Fibroblast of gingiva (primary cell): ENCODE data around the gene DCP1B.

ENCODE experiments used
- DNase-seq: peaks from one replicate; pipeline ENCODE4 v3.0.0-alpha.2; 2011; ENCODE audit warnings: low read depth

DCP1B gene

DNA sequence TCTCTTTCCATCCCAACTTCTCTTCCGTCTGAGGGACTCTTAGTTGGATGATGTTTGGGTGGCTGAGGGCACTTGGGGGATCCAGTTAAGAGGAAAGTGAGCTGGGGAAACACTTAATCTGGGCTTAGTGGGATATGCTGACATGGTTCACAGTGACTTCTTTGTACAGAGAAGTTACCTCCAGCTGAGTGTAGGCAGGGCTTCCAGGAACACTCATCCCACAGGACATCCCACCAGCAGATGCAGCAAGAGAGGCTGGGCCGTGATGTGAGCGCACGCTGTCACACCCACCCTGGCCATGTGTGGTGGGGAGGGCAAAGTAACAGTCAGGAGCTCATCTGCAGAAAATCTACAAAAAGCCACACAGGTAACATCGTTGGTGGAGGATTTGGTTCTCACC is 85.0 kb downstream of the DCP1B start:
- DNase-seq: no peak

- DNase-seq: no peak
These were observed 85.4 kb downstream of the DCP1B start for GRCh38 chr12:1918884-1919236.

GRCh38 chr12:1918081-1918883 is 86.0 kb downstream of the DCP1B start, which contains the start of gene CACNA2D4:
Gene CACNA2D4 (minus strand): TSS chr12:1918652. CDS start chr12:1918473, 179 bp downstream.
- DNase-seq: no peak

DNA sequence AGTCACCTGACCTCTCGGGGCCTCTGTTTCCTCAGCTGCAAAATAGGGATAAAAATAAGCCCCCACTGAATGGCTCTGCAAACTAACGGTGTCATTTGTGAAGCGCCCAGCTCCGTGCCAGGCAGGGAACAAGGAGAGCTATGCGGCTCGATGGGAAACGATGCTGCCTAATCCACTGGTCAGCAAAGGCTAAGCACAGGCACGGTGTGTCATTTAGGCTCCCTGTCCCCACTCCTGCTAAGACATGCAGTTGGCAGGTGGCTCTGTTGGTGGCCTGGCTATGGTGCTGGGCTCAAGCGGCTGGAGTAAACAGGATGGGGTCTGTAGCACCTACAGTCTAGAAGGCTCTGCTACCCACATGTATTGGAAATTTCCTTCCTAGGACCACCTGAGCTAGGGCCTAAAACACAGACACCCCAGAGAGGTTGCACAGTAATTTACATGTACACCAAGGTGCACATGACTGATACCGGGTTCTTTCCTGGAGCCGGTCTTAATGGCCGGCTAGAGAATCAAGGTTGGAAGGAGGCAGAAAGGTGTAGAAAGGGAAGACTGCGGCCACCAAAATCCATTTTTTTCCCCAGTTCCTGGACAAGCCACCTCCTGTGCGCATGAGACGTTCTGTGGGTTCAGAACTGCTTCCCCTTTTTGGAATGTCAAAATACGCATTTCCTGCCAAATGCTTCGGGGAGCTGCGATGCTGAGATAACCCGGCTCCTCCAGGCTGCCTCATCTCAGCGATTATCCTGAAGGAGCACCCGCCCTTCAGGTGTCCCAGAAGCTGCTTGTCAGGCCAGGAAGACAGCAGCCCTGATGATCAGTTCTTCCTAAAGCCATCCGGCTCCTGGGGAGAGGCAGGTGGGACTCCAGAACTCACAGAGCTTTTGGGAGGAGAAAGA is 86.8 kb downstream of the DCP1B start:
- DNase-seq: no peak

- DNase-seq: no peak
These were observed 87.7 kb downstream of the DCP1B start for GRCh38 chr12:1916371-1917171.

- no peak for DNase-seq
These were observed 88.9 kb downstream of the DCP1B start for GRCh38 chr12:1915082-1915968.

DNA sequence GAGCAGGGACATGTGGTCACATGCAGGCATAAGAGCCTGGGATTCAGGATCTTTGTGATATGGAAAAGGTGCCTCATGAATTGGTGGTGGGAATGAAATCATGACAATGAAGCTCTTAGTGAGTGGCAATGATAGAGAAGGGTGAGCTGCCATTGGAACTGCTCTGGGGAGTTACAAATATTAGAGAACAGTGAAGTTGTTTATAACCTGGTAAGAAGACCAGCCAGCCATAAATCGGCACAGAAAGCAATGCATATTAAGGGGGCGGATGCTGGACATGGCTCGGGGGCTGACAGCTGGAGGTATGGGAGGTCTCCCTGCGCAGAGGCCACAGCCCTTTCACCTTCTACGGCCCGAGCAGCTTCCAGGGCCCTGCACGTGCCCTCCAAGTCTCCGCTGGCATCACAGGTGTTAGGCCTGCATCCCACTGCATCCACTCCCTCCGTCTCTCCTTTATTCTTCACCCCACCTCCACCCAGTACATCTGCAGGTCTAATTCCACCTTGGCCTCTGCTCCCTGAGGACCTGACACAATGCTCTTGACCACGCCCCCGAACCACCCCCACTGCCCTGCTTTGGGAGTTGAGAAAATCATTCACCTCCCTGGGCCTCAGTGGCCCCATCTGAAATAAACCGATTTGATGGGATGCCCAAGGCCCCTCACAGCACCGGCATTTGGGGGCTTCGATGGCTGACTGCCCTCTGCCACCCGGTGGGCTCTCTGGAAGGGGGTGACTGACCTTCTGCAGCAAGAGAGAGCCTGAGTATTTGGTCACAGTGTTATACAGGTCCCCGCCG is 89.9 kb downstream of the DCP1B start:
- no peak for DNase-seq

DNA sequence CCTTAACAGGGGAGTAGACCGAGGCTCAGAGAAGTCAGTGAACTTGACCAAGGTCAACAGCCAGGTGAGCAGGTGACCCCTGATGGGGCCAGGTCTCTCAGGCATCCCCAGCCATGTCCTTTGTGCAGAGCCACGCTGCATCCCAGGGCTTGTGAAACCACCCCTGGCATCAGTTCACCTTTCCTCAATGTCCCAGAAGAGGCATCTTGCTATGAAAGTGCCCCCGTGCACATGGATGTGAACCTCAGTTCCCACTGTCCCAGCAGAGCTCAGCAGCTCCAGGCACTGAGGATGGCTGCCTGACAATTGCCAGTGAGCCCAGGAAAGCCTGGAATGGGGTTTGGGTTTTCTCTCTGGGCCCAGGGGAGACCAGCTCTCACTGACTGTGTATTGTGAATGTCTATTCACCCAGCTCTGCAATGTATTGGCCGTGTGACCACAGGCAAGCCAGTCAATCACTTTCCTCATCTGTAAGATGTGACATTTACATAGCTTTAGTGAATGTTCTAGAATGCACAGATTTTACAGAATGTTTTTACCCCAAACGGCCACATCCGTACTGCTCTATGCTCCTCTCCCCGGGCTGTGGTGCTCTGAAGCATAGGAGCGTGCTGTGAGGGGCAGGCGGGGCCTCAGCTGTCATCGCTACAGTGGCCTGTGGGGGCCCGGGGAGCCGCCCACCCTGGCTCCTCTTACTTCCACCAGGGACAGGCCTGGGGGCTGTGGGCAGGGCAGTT is 90.7 kb downstream of the DCP1B start:
- DNase-seq: no peak

- no peak for DNase-seq
These were observed 91.5 kb downstream of the DCP1B start for GRCh38 chr12:1912580-1913376.

DNA sequence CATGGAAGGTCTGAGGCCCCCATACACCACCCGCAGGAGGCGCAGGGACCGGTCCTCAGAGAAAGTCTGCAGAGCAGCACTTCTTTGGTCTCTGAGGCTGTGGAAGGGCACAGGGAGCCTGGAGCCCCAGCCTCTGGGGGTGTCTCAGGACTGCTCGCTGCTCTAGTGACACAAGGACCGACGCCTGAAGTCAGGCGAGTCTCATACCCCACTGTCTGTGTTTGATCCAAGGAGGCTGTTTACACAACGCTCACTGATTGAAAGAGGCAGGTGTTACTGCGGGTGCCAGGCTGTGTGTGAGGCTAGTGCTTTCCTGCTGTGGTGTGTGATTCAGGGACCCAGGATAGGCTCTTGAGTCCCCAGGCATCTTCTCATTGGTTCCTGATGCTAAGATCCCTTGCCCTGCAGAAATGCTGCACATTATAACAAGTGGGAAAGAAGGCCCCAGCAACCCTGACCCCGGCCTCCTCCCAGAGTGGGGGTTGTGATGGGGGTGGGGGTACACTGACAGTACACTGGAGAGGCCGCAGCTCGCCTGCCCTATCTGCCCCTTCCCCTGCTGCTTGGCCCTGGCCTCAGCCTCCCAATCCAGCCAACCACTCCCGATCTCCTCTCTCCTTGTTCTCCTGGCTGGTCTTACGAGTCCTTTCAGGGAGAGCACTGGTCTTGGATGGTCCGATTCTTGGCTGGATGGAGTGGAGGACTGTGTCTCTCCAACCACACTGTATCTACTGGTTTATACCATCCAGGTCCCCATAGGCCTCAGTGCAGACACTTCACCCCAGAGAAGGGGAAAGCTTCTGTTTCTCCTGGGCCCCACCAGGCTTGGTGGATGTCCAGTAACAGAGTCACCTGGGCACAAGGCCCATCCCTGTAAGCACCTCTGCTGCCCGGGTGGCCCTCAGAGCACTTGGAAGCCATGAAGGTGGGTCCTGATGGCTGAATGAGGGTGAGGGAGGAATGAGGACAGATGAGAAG is 92.4 kb downstream of the DCP1B start:
- DNase-seq: no peak

DNA sequence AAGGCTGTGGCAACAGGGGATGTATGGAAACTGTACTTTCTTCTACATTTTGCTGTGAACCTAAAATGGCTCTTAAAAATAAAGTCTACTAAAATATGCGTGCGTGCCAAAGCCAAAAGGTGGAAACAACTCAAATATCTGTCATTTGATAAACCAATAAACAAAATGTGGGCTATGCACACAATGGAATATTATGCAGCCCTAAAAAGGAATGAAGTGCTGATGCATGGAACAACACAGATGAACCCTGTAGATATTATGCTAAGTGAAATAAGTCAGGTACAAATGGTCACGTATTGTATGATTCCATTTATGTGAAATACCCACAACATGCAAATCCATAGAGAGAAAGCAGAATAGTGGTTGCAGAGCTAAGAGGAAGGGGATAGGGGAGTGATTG is 93.8 kb downstream of the DCP1B start:
- DNase-seq: no peak

GRCh38 chr12:1908758-1909157 is 95.5 kb downstream of the DCP1B start:
- DNase-seq: no peak

DNA sequence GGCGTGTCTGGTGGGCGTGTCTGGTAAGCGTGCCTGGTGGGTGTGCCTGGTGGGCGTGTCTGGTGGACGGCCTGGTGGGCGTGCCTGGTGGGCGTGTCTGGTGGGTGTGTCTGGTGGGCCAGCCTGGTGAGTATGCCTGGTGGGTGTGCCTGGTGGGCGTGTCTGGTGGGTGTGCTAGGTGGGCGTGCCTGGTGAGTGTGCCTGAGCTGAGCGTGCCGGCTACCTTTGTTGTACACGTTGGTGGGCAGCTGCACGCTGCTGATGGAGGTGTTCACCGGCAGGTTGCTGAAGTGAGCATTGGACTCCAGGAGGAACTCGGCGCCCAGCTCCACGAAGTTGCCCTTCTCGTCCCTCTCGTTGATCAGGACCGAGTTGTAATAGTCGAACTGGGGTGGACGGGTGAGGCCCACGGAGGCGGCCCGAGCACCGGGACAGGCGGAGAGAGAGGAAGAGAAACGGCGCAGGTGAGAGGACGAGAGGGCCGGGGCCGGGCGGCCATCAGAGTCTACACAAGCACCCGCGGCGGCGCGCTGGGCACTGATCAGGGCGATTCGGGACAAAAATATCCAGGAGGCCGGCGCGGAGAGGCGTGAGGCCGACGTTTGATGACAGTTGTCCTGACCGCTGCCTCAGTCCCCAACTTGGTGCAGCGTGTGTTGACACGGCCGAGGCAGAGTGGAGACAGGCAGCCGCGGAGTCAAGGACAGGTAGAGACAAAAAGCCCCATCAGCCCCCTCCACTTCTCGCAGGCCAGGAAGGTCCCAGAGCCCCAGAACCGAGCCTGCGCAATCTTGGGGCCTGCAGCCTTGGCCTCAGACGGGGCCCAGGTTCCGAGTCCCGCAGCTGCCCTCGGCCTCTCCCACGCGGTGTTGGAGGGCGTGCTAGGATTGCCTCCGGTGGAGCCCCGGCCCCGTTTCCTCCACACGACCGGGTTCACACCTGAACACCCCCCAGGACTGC is 96.3 kb downstream of the DCP1B start:
- no peak for DNase-seq

GRCh38 chr12:1906579-1906978 is 97.7 kb downstream of the DCP1B start:
- no peak for DNase-seq

DNA sequence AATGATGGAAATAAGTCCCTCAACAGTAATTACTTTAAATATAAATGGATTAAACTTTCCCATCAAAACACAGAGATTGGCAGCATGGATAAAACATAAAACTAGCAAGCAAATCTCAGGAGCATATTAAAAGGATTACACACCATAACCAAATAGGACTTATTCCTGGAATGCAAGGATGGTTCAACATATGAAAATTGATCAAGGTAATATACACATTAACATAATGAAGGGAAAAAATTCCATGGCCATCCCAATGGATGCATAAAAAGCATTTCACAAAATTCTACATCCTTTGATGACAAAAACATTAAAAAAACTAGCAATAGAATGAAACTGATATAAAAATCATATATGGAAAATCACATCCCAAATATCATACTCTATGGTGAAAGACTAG is 99.4 kb downstream of the DCP1B start:
- no peak for DNase-seq

GRCh38 chr12:1896964-1897363 is 107.3 kb downstream of the DCP1B start:
- DNase-seq: no peak
